NCI-H2227 (cell line): ENCODE results near the gene ANGPTL2.
A peak's percentile ranks its signal among the peaks of the same experiment; 100 is the strongest.

Experiments
- DNase-seq: peaks from one replicate; lab custom pipeline; 2025; ENCODE audit not compliant: unreplicated experiment; lab: John Stamatoyannopoulos, UW

Gene ANGPTL2

GRCh38 chr9:127053960-127054359, 68.5 kb downstream of the ANGPTL2 start:
- DNase-seq: no peak

GRCh38 chr9:127053057-127053821, 69.2 kb downstream of the ANGPTL2 start:
- DNase-seq: no peak

GRCh38 chr9:127051881-127052595, 70.4 kb downstream of the ANGPTL2 start:
- DNase-seq: no peak

- peak; percentile 9 for DNase-seq
Observed at GRCh38 chr9:127050591-127051001, 71.8 kb downstream of the ANGPTL2 start.

GRCh38 chr9:127050152-127050551, 72.3 kb downstream of the ANGPTL2 start:
- DNase-seq: no peak

- no peak for DNase-seq
Observed at GRCh38 chr9:127049581-127049980, 72.9 kb downstream of the ANGPTL2 start.

- no peak for DNase-seq
Observed at GRCh38 chr9:127049044-127049443, 73.4 kb downstream of the ANGPTL2 start.

- DNase-seq: no peak
Observed at GRCh38 chr9:127047971-127048370, 74.5 kb downstream of the ANGPTL2 start.

GRCh38 chr9:127045148-127045547, 77.3 kb downstream of the ANGPTL2 start:
- no peak for DNase-seq

GRCh38 chr9:127039492-127039891, 82.9 kb downstream of the ANGPTL2 start:
- DNase-seq: no peak

GRCh38 chr9:127038531-127038930, 83.9 kb downstream of the ANGPTL2 start:
- DNase-seq: no peak
